Activated CD8-positive, alpha-beta memory T cell treated with anti-CD3 and anti-CD28 coated beads for 24 hours (primary cell): ENCODE data around the gene CPZ.

Experiments
- DNase-seq: peaks from one replicate; pipeline ENCODE4 v3.0.0-alpha.2; 2020

CPZ gene

DNA sequence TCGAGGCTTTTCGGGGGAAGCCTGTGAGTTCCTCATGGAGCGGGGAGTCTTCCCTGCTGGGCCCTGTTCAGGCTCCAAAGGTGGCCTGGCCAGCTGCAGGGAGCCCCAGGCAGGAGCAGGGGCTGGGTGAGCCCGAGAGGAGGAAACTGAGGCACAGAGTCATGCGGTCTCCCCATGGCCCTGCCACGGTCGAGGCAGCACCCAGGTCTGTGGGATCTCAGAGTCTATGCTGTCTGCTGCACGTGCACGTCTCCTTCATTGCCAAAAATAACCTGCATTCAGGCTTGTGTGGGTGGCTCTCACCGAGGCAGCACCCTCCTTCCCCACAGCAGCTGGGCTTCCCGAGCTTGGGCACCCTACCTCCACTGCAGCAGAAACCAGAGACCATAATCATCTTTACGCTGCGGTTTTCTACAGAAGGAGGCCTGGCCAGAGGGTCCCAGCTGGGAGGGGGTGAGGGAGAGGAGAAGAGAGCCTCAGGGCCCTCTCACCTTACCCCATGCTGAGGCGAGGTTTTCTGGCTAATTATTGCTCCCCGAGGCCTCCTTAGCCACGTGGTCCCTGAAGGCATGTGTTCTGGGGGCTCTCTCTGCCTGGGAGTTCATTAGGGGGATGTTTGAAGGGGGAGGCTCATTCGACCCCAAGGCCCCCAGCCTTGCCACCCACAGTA, 64.3 kb downstream of the CPZ start:
- DNase-seq: no peak

GRCh38 chr4:8657381-8658088, 65.0 kb downstream of the CPZ start:
- no peak for DNase-seq

DNA sequence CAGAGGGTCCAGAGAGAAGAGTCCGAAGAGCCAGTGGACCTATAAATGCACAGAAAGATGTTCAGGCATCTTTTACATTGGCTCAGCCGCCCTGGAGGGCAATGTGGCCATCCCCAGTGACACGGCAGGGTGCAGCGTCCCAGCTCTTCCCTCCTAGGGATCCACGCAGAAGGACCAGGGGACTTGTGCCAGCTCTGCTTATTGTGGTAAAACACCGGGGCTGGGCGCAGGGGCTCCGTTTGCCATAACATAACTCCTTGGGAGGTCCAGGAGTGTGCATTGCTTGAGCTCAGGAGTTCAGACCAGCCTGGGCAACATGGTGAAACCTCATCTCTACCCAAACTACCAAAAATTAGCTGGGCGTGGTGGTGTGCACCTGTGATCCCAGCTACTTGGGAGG, 70.2 kb downstream of the CPZ start:
- DNase-seq: no peak

GRCh38 chr4:8664031-8664805, 71.7 kb downstream of the CPZ start:
- no peak for DNase-seq

DNA sequence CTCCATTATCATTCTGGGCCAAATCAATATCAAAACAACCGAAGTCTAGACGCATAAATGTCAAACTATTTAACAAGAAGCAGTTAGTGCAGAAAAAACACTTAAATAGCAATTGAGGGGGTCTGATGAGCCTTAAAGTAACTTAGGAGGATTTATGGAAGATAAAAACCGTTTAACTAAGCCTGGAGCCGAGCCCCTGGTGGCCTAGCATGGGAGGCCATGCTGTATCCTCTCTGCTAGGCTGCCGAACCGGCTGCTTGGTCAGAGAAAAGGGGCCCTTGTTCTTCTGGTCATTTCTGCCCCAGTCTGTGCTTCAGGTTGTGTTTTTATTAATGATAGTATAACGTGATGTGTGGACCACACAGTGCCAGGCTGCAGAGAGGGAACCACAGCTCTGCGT, 72.4 kb downstream of the CPZ start:
- DNase-seq: no peak

DNA sequence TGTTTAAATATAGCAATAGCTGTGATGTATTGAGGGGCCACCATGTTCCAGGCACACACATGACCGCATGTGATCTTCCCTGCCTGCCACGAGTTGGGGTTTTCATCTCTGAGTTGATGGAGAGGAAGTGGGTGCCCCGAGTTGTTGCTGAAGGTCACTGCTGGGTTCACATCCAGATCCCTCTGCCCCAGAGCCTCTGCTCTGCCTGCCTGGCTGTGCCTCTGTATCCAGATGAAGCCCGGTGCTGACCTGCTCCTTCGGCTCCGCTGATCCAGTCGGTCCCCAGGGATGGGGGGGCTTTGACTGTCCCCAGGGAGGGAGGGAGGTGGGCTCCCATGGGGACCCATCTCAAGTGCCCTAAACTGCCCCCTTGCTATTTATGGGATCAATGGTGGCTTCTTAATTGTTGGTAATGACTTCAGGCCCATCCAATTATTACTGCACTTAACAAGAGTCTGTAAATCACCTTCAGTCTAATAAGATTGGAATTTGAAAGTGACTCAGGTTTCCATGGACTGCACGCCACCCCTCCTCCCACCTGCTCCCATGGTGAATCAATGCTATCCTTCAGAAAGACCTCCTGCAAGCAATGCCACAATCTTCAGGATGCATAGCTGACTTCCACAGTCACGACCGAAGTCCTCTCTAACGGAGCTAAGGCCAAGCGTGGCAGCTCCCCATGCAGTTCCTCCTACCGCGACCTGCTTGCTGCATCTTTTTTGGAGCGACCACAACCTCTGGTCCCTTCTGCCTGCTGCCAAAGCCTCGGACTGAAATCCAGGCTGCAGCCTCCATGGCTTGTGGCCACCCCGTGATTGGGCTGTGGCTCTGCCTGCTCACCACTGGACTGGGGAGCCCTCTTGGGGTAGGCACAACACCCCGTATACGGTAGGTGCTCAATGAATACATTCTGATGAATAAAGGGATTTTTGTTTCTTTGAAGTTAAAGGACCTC, 73.1 kb downstream of the CPZ start:
- DNase-seq: no peak

DNA sequence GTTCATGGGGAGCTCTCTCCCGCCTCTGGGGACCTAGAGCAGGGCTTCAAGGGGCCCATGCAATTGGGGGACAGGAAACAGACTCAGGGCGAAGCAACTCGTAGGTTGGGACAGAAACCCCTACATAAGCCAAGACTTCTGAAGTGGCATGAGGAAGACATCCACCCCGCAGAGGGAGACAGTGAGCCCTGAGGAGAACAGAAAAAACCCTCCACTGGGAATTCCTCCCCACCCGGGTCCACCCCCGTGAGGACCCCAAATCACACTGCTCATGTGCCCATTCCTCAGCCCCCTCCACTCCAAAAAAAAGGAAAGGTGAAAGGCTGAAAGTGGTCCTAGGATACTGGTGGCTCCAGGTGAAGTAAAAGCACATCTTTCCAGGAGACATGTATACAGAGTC, 74.0 kb downstream of the CPZ start:
- no peak for DNase-seq
